Hematopoietic multipotent progenitor cell treated with erythropoietin and hydrocortisone succinate and interleukin-3 and kit ligand, for 4 days (in vitro differentiated cells): Measurements from ENCODE around the gene ATL2.
"Not testable (repeated sequence)": the region's sequence is repeated elsewhere in the genome, so short reads cannot be mapped to it uniquely, and the experiment has no call there.

Experiments
- DNase-seq: peaks from one replicate; pipeline ENCODE4 v3.0.0-alpha.2; 2015

The ATL2 gene

DNA sequence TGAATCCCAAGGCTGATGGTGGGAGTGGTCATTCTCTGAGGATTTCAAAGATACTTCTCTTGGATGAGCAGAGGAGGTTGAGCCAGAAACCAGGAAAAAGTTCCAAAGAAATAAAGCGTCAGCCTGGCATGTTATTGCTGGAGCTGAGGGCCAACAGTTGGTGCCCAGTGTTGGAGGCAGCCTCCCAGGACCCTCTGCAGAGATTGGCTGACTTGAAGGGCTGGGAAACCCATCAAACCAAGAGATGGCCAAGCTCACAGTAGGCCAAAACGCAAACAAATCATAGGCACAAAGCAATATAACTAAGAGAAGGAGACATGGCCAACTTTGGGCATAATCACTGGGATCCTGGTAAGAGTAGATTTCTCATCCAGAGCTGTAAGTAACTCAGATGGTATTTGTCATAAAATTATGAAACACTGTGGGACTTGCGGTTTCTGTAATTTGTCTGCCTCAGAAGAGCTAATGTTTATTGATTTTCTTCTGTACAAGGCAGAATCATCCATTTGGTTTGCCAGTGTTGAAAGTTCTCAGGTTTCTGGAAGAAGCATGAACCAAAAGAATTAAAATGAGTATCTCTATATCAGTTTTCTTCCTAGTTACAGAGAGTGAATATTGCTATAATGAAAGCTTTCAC is 108.3 kb downstream of the ATL2 start:
- DNase-seq, result no peak

DNA sequence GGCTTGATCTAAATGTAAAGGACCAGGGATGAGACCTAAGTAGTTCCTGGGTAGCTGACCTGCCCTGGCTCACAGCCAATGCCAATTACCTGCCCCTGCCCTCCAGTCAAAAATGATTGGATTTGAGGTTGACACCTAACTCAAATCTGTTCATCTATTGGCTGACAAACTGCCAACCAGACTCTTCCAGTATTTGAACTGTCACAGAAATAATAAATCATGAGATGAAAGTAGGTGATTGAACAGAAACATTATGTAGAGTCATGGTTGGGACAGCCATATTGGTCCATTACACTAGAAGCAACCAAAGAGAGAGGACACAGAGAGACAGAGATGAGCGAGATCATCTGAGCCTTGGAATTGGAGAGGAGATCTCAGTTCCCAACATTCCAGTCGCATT is 109.1 kb downstream of the ATL2 start:
- DNase-seq, result no peak

DNA sequence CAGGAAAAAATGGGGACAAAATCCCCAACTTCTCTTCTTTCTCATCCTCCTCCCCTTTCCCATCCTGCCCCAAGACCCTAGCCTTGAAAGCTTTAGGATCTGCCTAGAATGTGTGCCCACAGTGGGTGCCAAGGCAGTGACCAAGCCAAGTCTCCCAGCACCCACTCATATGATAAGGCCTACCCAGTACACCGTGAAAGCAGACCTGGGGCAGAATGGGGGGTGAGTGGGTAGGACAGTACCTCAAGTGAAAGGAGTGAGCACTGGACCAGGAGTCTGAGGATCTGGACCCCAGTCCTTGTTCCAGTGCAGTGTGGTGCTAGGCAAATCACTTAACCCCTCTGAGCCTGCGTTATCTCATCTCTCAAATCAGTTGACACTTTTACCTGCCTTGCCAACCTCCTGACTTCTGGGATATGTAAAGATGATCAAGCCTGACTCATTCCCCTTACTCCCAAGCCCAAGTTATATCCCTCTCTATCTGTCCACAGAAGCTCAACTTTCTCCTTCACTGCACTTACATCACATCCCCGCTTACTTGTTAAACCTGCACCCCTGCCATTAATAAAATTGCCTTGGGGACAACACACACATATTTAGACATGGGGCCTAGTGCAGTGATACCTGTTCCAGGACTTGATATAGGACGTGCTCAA is 109.7 kb downstream of the ATL2 start:
- no peak for DNase-seq

DNA sequence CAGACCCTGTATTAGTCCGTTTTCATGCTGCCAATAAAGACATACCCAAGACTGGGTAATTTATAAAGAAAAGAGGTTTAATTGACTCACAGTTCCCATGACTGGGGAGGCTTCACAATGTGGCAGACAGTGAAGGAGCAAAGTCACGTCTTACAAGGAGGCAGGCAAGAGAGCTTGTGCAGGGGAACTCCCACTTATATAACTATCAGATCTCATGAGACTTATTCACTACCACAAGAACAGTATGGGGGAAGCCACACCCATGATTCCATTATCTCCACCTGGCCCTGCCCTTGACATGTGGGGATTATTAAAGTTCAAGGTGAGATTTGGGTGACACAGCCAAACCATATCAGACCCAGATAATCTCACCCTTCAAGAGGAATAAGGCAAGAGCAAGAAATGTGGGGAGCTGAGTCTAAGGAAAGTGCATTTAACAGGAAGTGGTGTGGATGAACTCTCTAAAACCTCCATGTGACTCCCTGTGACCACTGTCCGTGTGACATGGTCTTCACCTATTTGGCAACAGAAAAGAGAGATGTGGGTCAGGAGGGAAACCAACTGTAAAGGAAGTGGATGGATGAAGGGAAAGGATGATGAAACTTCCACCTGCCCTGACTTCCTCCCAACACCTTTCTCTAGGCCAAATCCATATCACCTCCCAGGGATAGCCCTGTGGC is 110.6 kb downstream of the ATL2 start:
- DNase-seq, result peak; percentile 35

DNA sequence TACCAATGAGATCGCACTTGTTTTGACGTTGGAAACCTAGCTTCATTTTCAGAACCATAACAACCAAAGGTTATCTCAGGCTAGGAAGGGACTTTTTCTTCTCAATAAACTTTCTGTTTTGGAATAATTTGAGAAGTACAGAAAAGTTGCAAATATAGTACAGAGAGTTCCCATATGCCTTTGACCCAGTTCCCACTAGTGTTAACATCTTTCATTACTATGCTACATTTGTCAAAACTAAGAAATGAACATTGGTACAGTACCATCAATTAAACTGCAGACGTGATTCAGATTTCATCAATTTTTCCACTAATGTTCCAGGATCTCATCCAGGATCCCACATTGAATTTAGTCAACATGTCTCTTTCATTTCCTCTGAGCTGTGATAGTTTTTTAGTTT is 111.6 kb downstream of the ATL2 start:
- no peak for DNase-seq

- peak; percentile 71 for DNase-seq
Measured at GRCh38 chr2:38264396-38265221, 112.5 kb downstream of the ATL2 start.

- no peak for DNase-seq
Measured at GRCh38 chr2:38263293-38263692, 113.8 kb downstream of the ATL2 start.

GRCh38 chr2:38262069-38262871 is 114.8 kb downstream of the ATL2 start:
- DNase-seq, result no peak

- no peak for DNase-seq
Measured at GRCh38 chr2:38261569-38262068, 115.5 kb downstream of the ATL2 start.

- DNase-seq, result no peak
Measured at GRCh38 chr2:38260972-38261371, 116.1 kb downstream of the ATL2 start.

- no peak for DNase-seq
Measured at GRCh38 chr2:38260469-38260868, 116.6 kb downstream of the ATL2 start.

GRCh38 chr2:38259311-38259710 is 117.8 kb downstream of the ATL2 start:
- DNase-seq, result no peak

DNA sequence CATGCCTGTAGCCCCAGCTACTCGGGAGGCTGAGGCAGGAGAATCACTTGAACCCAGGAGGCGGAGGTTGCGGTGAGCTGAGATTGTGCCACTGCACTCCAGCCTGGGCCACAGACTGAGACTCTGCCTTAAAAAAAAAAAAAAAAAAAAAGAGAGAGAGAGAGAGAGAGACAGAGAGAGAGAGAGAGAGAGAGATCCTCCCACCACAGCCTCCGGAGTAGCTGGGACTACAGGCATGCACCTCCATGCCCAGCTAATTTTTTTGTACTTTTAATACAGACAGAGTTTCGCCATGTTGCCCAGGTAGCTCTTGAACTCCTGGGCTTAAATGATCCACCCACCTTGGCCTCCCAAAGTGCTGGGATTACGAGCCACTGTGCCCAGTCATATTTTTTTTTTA is 119.4 kb downstream of the ATL2 start:
- not testable (repeated sequence) for DNase-seq

DNA sequence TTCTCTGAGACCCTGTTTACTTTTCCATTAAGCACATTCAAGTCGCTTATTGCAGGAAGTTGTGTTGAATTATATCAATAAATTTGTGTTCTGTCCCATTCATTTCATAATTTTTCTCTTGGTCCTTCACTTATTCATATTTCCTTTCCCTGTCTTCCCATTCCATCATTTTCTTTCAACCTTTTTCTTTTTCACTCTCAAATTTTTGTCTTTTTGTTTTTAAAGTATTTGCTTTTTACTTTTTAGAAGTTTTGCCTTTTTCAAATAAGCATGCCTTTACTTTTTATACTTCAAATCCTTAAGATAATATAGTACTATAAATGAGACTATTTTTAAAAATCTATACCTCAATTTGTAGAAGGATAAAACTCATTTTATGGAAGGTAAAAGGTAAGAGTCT is 120.5 kb downstream of the ATL2 start:
- DNase-seq, result no peak

DNA sequence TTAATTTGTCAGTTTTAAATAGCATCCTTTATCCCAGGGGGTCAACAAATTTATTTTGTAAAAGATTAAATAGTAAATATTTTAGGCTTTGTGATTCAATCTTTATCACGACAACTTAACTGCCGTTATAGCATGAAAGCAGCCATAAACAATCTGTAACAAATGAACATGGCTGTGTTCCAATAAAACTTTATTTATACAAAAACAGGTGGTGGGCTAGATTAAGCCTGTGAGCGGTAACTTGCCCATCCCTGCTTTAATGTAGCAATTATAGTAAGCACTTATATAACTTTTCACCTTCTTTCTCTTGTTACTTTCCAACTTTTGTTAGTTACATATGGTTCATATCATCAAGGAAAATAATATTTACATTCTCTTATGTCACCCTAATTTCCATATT is 121.9 kb downstream of the ATL2 start:
- no peak for DNase-seq

DNA sequence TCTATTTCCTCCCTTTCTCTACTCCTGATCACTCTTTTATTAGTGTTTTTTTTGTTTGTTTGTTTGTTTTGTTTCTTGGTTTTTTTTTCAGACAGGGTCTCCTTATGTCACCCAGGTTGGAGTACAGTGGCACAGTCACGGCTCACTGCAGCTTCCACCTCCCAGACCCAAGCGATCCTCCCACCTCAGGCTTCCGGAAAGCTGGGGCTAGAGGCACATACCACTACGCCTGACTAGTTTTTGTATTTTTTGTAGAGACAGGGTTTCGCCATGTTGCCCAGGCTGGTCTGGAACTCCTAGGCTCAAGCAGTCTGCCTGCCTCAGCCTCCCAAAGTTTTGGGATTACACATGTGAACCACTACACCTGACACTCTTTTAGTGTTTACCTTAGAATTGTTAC is 122.3 kb downstream of the ATL2 start:
- DNase-seq, result no peak

DNA sequence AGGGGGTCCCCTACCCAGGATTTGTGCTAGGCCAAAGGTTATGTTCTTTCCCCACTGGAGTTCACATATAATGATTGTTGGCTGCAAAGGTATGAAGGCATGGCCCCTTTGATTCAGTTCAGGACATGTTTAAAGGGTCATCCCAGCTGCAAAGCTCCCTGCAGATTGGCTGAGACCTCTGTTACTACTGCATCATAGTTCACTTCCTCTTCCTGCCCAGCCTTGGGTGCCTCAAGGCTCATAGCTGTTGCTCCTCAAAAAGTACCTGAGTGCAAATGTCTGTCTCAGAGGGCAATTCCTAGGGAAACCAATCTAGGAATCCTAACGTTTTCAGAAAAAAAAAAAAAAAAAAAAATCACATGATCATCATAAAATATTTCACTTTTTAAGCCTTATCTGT is 125.1 kb downstream of the ATL2 start:
- no peak for DNase-seq

DNA sequence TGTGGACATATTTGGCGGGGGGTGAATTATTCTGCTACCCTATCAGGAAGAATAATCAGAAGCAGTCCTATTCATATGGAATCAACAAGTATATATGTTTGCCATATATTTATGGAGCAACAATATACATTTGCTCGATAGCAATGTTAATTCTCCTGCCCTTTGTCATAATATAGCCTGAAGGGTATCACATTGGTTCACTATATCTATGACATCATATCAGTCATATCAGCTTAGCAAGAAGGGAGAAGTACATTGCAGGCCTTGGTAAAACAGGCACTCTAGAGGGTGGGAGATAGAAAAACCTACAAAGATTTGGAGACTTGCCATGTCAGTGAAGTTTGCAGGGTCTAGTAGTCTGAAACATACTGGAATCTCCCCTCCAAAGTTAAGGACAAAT is 128.4 kb downstream of the ATL2 start:
- DNase-seq, result no peak

- DNase-seq, result no peak
Measured at GRCh38 chr2:38248255-38248654, 128.8 kb downstream of the ATL2 start.

- no peak for DNase-seq
Measured at GRCh38 chr2:38246105-38246504, 131.0 kb downstream of the ATL2 start.

DNA sequence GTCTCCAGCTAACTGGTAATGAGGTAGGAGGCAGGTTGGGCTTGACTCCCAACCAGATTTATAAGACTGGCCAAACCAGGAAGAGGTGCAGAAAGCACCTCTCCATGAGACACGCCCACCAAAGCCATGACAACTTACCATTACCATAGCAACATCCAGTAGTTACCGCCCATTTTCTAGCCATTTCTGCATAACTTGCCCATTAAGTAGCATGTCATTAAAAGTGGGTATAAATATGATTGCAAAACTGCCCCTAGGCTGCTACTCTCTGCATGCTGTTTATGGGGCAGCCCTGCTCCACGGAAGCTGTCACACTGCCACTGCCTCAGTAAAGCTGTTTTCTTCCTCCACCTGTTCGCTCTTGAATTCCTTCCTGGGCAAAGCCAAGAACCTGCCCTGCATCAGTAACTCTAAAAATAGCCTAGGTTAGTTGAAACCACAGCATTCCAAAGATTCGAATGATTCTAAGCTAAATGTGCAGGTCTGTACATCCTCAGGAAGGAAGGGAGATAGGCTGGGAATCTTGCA is 131.9 kb downstream of the ATL2 start:
- DNase-seq, result peak; percentile 9

- no peak for DNase-seq
Measured at GRCh38 chr2:38244301-38244700, 132.8 kb downstream of the ATL2 start.
